Suprapubic skin (tissue), 3 donors: ENCODE results near the gene UTRN.

ENCODE experiments used
- POLR2A ChIP-seq, 2 donors: fragments of 450-650 bp; IDR thresholded peaks; one replicate each; pipeline ENCODE4 v1.6.1; 2017; ENCODE audit warnings: antibody characterized with exemption in 2 of 2, mild to moderate bottlenecking in 2 of 2, moderate library complexity in 2 of 2
- TF ChIP-seq, protein P1 (sequence below), 2 donors: fragments of 200-600 bp in 1 of 2; fragments of 450-650 bp in 1 of 2; sonication (generic) in 1 of 2; IDR thresholded peaks; one replicate each; pipeline ENCODE4 v1.5.1; 2016 to 2019; ENCODE audit warnings: antibody characterized with exemption in 2 of 2, mild to moderate bottlenecking in 1 of 2, moderate library complexity in 1 of 2

DNA sequence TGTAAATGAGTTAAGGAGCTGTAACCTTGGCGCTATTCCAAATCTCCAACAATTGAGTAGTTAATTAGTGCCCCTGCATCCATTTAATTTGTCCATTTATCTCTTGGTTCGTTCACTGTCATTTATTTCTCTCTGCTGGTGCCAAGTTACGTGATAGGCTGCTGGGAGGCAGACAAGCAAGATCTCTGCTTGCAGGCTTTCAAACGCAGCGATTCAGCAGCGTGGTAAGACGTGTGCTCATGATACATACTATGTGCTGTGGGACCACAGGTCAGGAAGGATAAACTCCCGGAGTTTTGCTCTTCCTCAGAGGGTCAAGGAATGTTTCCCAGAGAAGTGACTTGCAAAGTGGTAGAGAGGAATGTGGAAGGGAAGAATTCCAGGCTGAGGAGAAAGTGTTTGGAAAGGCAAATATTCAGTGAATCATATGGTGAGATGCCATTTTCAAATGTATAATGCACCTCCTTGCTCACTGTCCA, 46.4 kb downstream of the UTRN start:
- TF ChIP-seq, protein P1, sequence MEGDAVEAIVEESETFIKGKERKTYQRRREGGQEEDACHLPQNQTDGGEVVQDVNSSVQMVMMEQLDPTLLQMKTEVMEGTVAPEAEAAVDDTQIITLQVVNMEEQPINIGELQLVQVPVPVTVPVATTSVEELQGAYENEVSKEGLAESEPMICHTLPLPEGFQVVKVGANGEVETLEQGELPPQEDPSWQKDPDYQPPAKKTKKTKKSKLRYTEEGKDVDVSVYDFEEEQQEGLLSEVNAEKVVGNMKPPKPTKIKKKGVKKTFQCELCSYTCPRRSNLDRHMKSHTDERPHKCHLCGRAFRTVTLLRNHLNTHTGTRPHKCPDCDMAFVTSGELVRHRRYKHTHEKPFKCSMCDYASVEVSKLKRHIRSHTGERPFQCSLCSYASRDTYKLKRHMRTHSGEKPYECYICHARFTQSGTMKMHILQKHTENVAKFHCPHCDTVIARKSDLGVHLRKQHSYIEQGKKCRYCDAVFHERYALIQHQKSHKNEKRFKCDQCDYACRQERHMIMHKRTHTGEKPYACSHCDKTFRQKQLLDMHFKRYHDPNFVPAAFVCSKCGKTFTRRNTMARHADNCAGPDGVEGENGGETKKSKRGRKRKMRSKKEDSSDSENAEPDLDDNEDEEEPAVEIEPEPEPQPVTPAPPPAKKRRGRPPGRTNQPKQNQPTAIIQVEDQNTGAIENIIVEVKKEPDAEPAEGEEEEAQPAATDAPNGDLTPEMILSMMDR (IDR thresholded peaks at IDR 0.05): no peak
- TF ChIP-seq POLR2A (IDR thresholded peaks at IDR 0.05): no peak
